A549 (cell line): ENCODE results near the gene SYTL2. TPM values are rescaled to one million over a fixed set of nuclear protein-coding genes. Genes with fewer than 3 reads are reported as not detected.

Experiments used
- ATAC-seq, 2 experiments: fragments of 200-7000 bp in 1 of 2; fragments of >200 bp in 1 of 2; cut with Nextera tagmentation in 1 of 2; cut with Tn5 transposase in 1 of 2; 3 replicates each; pipeline versions ENCODE4 v1.8.0 to v1.9.1; 2018 to 2020; ENCODE audit warnings: mild to moderate bottlenecking in 1 of 2, moderate library complexity in 1 of 2
- CTCF ChIA-PET: fragments of 300-600 bp; sonication (Branson Sonifier 250); formaldehyde crosslinking; extraction: SDS; loops from one replicate; lab custom pipeline; 2021; ENCODE audit warnings: antibody characterized with exemption, inconsistent platforms; lab: Yijun Ruan, JAX
- POLR2A ChIA-PET: fragments of 350-600 bp; formaldehyde crosslinking; extraction: SDS; loops from one replicate; lab custom pipeline; 2021; ENCODE audit warnings: antibody characterized with exemption, inconsistent platforms; lab: Yijun Ruan, JAX
- DNase-seq, 2 experiments: peaks; one replicate each; pipeline versions ENCODE4 v3.0.0 to v3.0.0-alpha.2; 2011 to 2016; ENCODE audit warnings: low read depth in 1 of 2, low spot score in 1 of 2
- FAIRE-seq: peaks from 2 replicates; lab custom pipeline; 2011; peaks lifted over from hg19 to GRCh38; lab: Jason Lieb, UNC
- H3K27ac ChIP-seq, 2 experiments: fragments of >200 bp; sonication (Bioruptor Twin); formaldehyde crosslinking; 3 replicates each; pipeline ENCODE4 v1.5.1; 2016 to 2017
- H3K4me1 ChIP-seq: fragments of >200 bp; sonication (Bioruptor Twin); formaldehyde crosslinking; 3 replicates; pipeline ENCODE4 v1.6.1; 2016
- H3K4me2 ChIP-seq: fragments of >200 bp; sonication (Bioruptor Twin); formaldehyde crosslinking; 3 replicates; pipeline ENCODE4 v1.6.1; 2016
- H3K4me3 ChIP-seq: fragments of >200 bp; sonication (Bioruptor Twin); formaldehyde crosslinking; 3 replicates; pipeline ENCODE4 v1.5.1; 2016
- H3K9me3 ChIP-seq: fragments of >200 bp; sonication (Bioruptor Twin); formaldehyde crosslinking; 3 replicates; pipeline ENCODE4 v1.6.1; 2016
- BCL3 ChIP-seq: fragments of >200 bp; sonication (Bioruptor Twin); formaldehyde crosslinking; IDR thresholded peaks from 3 replicates; pipeline ENCODE4 v1.6.1; 2016
- BHLHE40 ChIP-seq: IDR thresholded peaks from 2 replicates; pipeline ENCODE4 v1.6.1; 2012; ENCODE audit warnings: low read depth, low read length, inconsistent platforms
- CBX8 ChIP-seq: fragments of 200-600 bp; sonication (generic); IDR thresholded peaks from 2 replicates; pipeline ENCODE4 v1.6.1; 2016
- CEBPB ChIP-seq, 2 experiments: fragments of >200 bp in 1 of 2; sonication (Bioruptor Twin) in 1 of 2; formaldehyde crosslinking in 1 of 2; IDR thresholded peaks; 2 replicates each; pipeline ENCODE4 v1.6.1; 2012 to 2016
- CHD4 ChIP-seq: fragments of 200-600 bp; sonication (generic); IDR thresholded peaks from 2 replicates; pipeline ENCODE4 v1.6.1; 2016; ENCODE audit warnings: antibody characterized with exemption, mild to moderate bottlenecking, borderline replicate concordance
- E2F6 ChIP-seq: IDR thresholded peaks from 2 replicates; pipeline ENCODE4 v1.6.1; 2012; ENCODE audit warnings: low read depth, borderline replicate concordance
- EHF ChIP-seq: fragments of 250-450 bp; sonication (Bioruptor Pico); IDR thresholded peaks from 2 replicates; pipeline ENCODE4 v1.5.0; 2020; ENCODE audit warnings: mild to moderate bottlenecking
- FOSB ChIP-seq: fragments of 250-450 bp; sonication (Bioruptor Pico); IDR thresholded peaks from 2 replicates; pipeline ENCODE4 v1.5.0; 2020; ENCODE audit warnings: mild to moderate bottlenecking, moderate library complexity
- FOSL2 ChIP-seq, 2 experiments: fragments of 450-650 bp in 1 of 2; fragments of >200 bp in 1 of 2; sonication (Bioruptor Twin) in 1 of 2; formaldehyde crosslinking; IDR thresholded peaks; 2 replicates each; pipeline versions ENCODE4 v1.5.0 to v1.6.1; 2016 to 2020; ENCODE audit warnings: mild to moderate bottlenecking in 1 of 2, moderate library complexity in 1 of 2
- FOXS1 ChIP-seq: fragments of 250-450 bp; sonication (Bioruptor Pico); IDR thresholded peaks from 2 replicates; pipeline ENCODE4 v1.5.0; 2020; ENCODE audit warnings: mild to moderate bottlenecking, moderate library complexity
- GATA3 ChIP-seq: IDR thresholded peaks from 2 replicates; pipeline ENCODE4 v1.6.1; 2012; ENCODE audit warnings: borderline replicate concordance
- HDAC2 ChIP-seq: fragments of 200-600 bp; sonication (generic); IDR thresholded peaks from 2 replicates; pipeline ENCODE4 v1.6.1; 2016
- HEYL ChIP-seq: fragments of 250-450 bp; sonication (Bioruptor Pico); IDR thresholded peaks from 2 replicates; pipeline ENCODE4 v1.8.0; 2021; ENCODE audit warnings: mild to moderate bottlenecking, moderate library complexity
- HMGXB4 ChIP-seq: fragments of 250-450 bp; sonication (Bioruptor Pico); IDR thresholded peaks from 2 replicates; pipeline ENCODE4 v1.5.0; 2021; ENCODE audit warnings: mild to moderate bottlenecking, moderate library complexity, borderline replicate concordance
- HOXA7 ChIP-seq: fragments of 250-450 bp; sonication (Bioruptor Pico); IDR thresholded peaks from 2 replicates; pipeline ENCODE4 v1.5.0; 2020; ENCODE audit warnings: mild to moderate bottlenecking, moderate library complexity
- HOXB13 ChIP-seq: fragments of 250-450 bp; sonication (Bioruptor Pico); IDR thresholded peaks from 2 replicates; pipeline ENCODE4 v1.5.0; 2020; ENCODE audit warnings: low read depth, mild to moderate bottlenecking, moderate library complexity
- JUN ChIP-seq, 2 experiments: fragments of >200 bp; sonication (Bioruptor Twin); formaldehyde crosslinking; IDR thresholded peaks; 2 replicates in 1 of 2; 3 replicates in 1 of 2; pipeline ENCODE4 v1.6.1; 2016 to 2017
- JUNB ChIP-seq: fragments of >200 bp; sonication (Bioruptor Twin); formaldehyde crosslinking; IDR thresholded peaks from 2 replicates; pipeline ENCODE4 v1.6.1; 2016
- MAFK ChIP-seq: fragments of 450-650 bp; IDR thresholded peaks from 2 replicates; pipeline ENCODE4 v1.6.1; 2014; ENCODE audit not compliant: partially characterized antibody
- MAX ChIP-seq: IDR thresholded peaks from 2 replicates; pipeline ENCODE4 v1.6.1; 2012
- MAZ ChIP-seq: fragments of 150-350 bp; IDR thresholded peaks from 2 replicates; pipeline ENCODE4 v1.6.1; 2014; ENCODE audit warnings: antibody characterized with exemption, low read depth, low read length, borderline replicate concordance
- NFE2L2 ChIP-seq: fragments of 150-350 bp; conservative IDR thresholded peaks from 2 replicates; pipeline ENCODE4 v1.6.1; 2014; ENCODE audit warnings: low read length
- NR3C1 ChIP-seq: fragments of >200 bp; sonication (Bioruptor Twin); formaldehyde crosslinking; IDR thresholded peaks from 3 replicates; pipeline ENCODE4 v1.6.1; 2017
- PHF8 ChIP-seq: fragments of 200-600 bp; sonication (generic); IDR thresholded peaks from 2 replicates; pipeline ENCODE4 v1.6.1; 2016; ENCODE audit warnings: low read depth, mild to moderate bottlenecking, antibody characterized with exemption, moderate library complexity, borderline replicate concordance
- POLR2A ChIP-seq: IDR thresholded peaks from 2 replicates; pipeline ENCODE4 v1.6.1; 2012; ENCODE audit warnings: mild to moderate bottlenecking, low read length
- POLR2AphosphoS2 ChIP-seq: conservative IDR thresholded peaks from 2 replicates; pipeline ENCODE4 v1.6.1; 2012; ENCODE audit warnings: low read length, improper control_type of control experiment, inconsistent platforms
- RARB ChIP-seq: fragments of 250-450 bp; sonication (Bioruptor Pico); IDR thresholded peaks from 2 replicates; pipeline ENCODE4 v1.8.0; 2021; ENCODE audit warnings: mild to moderate bottlenecking, moderate library complexity
- RCOR1 ChIP-seq: fragments of 150-350 bp; IDR thresholded peaks from 2 replicates; pipeline ENCODE4 v1.6.1; 2014; ENCODE audit warnings: antibody characterized with exemption, low read length, low read depth
- REST ChIP-seq: fragments of 200-600 bp; sonication (generic); IDR thresholded peaks from 2 replicates; pipeline ENCODE4 v1.6.1; 2016; ENCODE audit warnings: antibody characterized with exemption, mild to moderate bottlenecking, moderate library complexity
- SMC3 ChIP-seq: fragments of >200 bp; sonication (Bioruptor Twin); formaldehyde crosslinking; IDR thresholded peaks from 3 replicates; pipeline ENCODE4 v1.6.1; 2018; ENCODE audit warnings: inconsistent platforms
- TFCP2L1 ChIP-seq: fragments of 250-450 bp; sonication (Bioruptor Pico); IDR thresholded peaks from 2 replicates; pipeline ENCODE4 v1.5.0; 2021; ENCODE audit warnings: mild to moderate bottlenecking
- TP53 ChIP-seq: fragments of 250-450 bp; sonication (Bioruptor Pico); IDR thresholded peaks from 2 replicates; pipeline ENCODE4 v1.5.0; 2021; ENCODE audit warnings: mild to moderate bottlenecking, moderate library complexity
- ZNF302 ChIP-seq: fragments of 250-450 bp; sonication (Bioruptor Pico); IDR thresholded peaks from 2 replicates; pipeline ENCODE4 v1.9.0; 2021; ENCODE audit warnings: inconsistent platforms, mild to moderate bottlenecking, moderate library complexity
- ZSCAN20 ChIP-seq: fragments of 250-450 bp; sonication (Bioruptor Pico); IDR thresholded peaks from 2 replicates; pipeline ENCODE4 v1.8.0; 2022; ENCODE audit warnings: mild to moderate bottlenecking, moderate library complexity
- WGBS: methylation state at CpG from one replicate; pipeline ENCODE4 v1.1.6; 2017; ENCODE audit errors: missing lambda C conversion rate; 5-methylcytosine and 5-hydroxymethylcytosine counted together
- polyA plus RNA-seq, 4 experiments: library from polyadenylated mRNA; depleted of rRNA in 3 of 4; stranded (reverse); fragments of >200 nt; fragmentation: RNase III in 1 of 4; extraction: RNeasy Plus Mini Kit Qiagen cat#74134 plus additional on column Dnase treatment in 1 of 4; gene quantifications; 2 replicates in 3 of 4; 3 replicates in 1 of 4; pipeline ENCODE4 v1.2.3, GENCODE V29; 2011 to 2017

SYTL2 gene
- polyA plus RNA-seq, 2 of the 4 experiments (the other 2 are of a cell fraction), result 11.6 to 34.2 TPM

GRCh38 chr11:85664615-85665481 lies 146.1 kb downstream of the SYTL2 start, which contains the start of gene CREBZF:
Gene CREBZF, minus strand, starts transcription at chr11:85665129. Its CDS starts 254 bp downstream, at chr11:85664875.
- 3% methylated on average over 53 of the region's 67 CpGs for WGBS
- peak; percentile 90 to 97 for DNase-seq
- ChIA-PET CTCF (interaction anchor here (0.7 to 2.8 kb wide), 9 partner anchors 13 to 179 kb away, joined by 3 to 11 read pairs (median 4); partner anchors contain the start of gene TMEM126A), POLR2A (interaction anchor here (0.6 to 3.7 kb wide), 12 partner anchors 9 to 847 kb away, joined by 3 to 37 read pairs (median 4); partner anchors contain the start of genes DLG2, TMEM126A and TMEM126B)
- H3K4me2 ChIP-seq, result peak within 1 kb of the TSS; percentile 94
- H3K4me3 ChIP-seq, result peak within 1 kb of the TSS; percentile 87
- ATAC-seq, result peak; percentile 87 to 96
- peak within 1 kb of the TSS; percentile 95 to 96 for H3K27ac ChIP-seq
- peaks cover 27% of the 10 kb centered on the region for H3K4me1 ChIP-seq
- no peak for FAIRE-seq
- H3K9me3 ChIP-seq, result no peaks in the 10 kb centered on the region
- TF ChIP-seq CEBPB (IDR thresholded peaks at IDR 0.05) (0 out of 4 replicates have a peak, but pooled peaks of 1 of the 2 experiments have one; percentile 39), E2F6 (no peak; the same call in 1 of the 2 replicates), CBX8 (peak; percentile 50; the same call in 1 of the 2 replicates), HMGXB4 (peak; percentile 91), MAX (peak; percentile 67), MAZ (no peak), BCL3 (peak; percentile 92), ZNF302 (no peak; the same call in 1 of the 2 replicates), RARB (peak; percentile 49; the same call in 1 of the 2 replicates), PHF8 (peak; percentile 99), HOXA7 (CRISPR knock-in tag) (0 out of 2 replicates have a peak, but pooled peaks have one; percentile 47), BHLHE40 (no peak), JUNB (no peak), HDAC2 (no peak), FOSL2 (IDR thresholded peaks at IDR 0.05) (no peak), FOSL2 (CRISPR knock-in tag; IDR thresholded peaks at IDR 0.05) (peak; percentile 72), SMC3 (peak; percentile 10; the same call in 1 of the 3 replicates), NFE2L2 (peak; percentile 97), ZSCAN20 (CRISPR knock-in tag) (peak; percentile 48; the same call in 1 of the 2 replicates), MAFK (peak; percentile 100), HEYL (CRISPR knock-in tag) (no peak), GATA3 (peak; percentile 47; the same call in 1 of the 2 replicates), TFCP2L1 (peak; percentile 65; the same call in 1 of the 2 replicates), RCOR1 (no peak), FOXS1 (CRISPR knock-in tag) (no peak), TP53 (CRISPR knock-in tag) (peak; percentile 75; the same call in 1 of the 2 replicates), POLR2AphosphoS2 (no peak), HOXB13 (0 out of 2 replicates have a peak, but pooled peaks have one; percentile 37), JUN (IDR thresholded peaks at IDR 0.05) (peak; percentile 93 to 97), POLR2A (peak; percentile 84), EHF (CRISPR knock-in tag) (no peak), CHD4 (no peak), FOSB (CRISPR knock-in tag) (0 out of 2 replicates have a peak, but pooled peaks have one; percentile 17), NR3C1 (no peak), REST (peak; percentile 75)
